ENCODE results near the gene ADAMTS5. TPM values are rescaled to one million over a fixed set of nuclear protein-coding genes. Genes with fewer than 3 reads are reported as not detected.

ADAMTS5 gene
- total and polyA plus RNA-seq, 2 of the 13 experiments (the other 11 are each of a cell fraction or from before 2014, with no cell fraction given), result not detected

GRCh38 chr21:26952374-26953066 is 14.4 kb downstream of the ADAMTS5 start (continued):
- TF ChIP-seq ZBTB4 (CRISPR knock-in tag; IDR thresholded peaks at IDR 0.05; ENCODE audit: borderline replicate concordance) (no peak), MAF1 (CRISPR knock-in tag; IDR thresholded peaks at IDR 0.05; ENCODE audit: borderline replicate concordance) (no peak), MAX (IDR thresholded peaks at IDR 0.05) (no peak), TAF1 (CRISPR knock-in tag; IDR thresholded peaks at IDR 0.05) (no peak), SAP130 (CRISPR knock-in tag; IDR thresholded peaks at IDR 0.05; ENCODE audit: low read depth) (no peak), ZNF770 (CRISPR knock-in tag; IDR thresholded peaks at IDR 0.05) (no peak), PBX2 (CRISPR knock-in tag; IDR thresholded peaks at IDR 0.05) (no peak)

All from HepG2 (cell line).